Hematopoietic multipotent progenitor cell treated with erythropoietin and hydrocortisone succinate and interleukin-3 and kit ligand, for 4 days (in vitro differentiated cells): ENCODE measurements around the gene UBC.
"Not testable (repeated sequence)": the region's sequence is repeated elsewhere in the genome, so short reads cannot be mapped to it uniquely, and the experiment has no call there.

Experiments
- DNase-seq: peaks from one replicate; pipeline ENCODE4 v3.0.0-alpha.2; 2015

Gene UBC

GRCh38 chr12:124930586-124930985, 16.1 kb upstream of the UBC start:
- DNase-seq: no peak

DNA sequence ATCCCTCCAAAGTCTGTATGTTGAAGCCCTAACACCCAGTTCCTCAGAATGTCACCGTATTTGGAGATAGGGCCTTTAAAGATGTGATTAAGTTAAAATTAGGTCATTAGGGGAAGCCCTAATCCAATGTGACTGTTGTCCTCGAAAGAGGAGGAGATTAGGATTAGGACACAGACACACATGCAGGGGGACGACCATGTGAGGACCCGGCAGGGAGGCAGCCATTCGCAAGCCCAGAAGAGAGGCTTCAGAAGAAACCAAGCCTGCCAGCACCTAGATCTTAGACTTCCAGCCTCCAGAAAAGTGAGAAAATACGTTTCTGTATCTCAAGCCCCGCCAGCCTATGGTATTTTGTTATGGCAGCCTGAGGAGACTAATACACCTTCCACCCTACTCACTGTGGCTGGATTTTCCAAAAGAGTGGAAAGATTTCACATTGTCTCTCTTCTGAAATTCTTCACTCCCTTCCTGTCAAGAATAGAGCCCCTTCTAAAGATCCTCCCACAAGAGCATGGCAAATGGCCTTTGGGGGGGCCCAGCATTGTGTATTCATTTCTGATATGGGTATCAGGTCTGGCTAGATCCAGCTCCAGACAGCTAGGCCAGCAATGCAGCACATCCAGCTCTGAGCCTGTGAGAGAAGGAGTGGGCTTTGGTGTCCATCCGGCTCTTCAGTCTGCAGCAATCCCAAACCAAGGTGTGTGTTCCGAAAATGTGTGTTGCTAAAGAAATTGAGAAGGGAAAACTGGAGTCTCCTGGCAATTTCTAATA, 15.4 kb upstream of the UBC start:
- DNase-seq: no peak

DNA sequence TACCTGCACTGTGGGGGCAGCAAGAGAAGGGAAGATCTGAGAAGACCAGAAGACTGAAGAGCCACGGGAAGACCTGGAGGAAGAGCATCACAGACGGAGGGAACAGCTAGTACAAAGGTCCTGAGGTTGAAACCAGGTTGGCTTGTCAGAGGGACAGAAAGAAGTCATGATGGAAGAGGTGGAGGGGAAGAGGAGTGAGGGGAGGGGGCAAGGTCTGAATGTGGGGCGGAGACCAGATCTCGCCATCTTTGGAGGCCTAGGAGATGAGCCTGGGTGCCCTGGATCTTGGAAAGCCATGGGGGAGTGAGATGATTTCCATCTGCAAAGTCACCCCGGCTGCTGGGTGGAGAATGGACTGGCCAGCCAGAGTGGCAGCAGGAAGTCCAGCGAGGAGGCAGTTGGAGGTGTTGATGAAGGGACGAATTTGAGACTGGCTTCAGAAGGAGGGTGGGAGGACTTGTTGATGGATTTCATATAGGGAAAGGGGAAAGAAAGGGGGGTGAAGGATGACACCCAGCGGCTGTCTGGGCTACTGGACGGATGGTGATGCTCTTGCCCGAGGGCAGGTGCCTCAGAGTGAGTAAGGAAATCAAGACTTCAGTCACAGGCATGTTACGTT, 14.6 kb upstream of the UBC start:
- no peak for DNase-seq

DNA sequence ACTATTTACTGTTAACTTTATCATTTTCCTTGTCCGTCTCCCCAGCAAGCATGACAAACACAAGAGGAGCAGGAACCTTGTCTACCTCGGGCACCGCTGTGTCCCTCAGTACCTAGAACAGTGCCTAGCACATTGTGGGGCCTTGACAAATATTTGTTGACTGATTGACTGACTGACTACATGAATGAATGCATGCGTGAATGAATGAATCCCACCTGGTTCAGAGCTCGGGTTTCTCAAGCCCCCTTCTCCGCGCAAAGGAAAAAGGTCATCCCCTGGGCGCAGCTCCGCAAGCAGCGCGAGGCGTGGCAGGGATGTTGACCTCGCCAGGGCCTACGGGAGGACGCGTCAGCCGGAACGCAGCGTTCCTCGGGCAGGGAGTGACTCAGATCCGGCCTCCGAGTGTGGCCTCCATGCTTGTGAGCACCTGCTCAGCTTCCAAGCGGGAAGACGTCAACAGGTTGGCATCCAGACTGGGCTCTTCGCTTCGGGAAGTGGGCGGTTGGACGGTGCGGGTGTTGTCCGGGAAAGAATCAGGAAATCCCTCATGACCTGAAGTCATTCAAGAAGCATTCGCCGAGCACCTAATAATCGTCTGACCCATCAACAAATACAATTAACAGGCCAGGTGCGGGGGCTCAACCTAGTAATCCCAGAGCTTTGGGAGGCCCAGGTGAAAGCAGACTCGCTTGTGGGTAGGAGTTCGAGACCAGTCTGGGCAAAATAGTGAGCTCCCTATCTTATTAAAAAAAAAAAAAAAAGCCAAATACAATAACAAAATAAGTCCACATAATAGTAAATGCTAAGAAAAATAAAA, 13.9 kb upstream of the UBC start:
- peak; percentile 62 for DNase-seq

DNA sequence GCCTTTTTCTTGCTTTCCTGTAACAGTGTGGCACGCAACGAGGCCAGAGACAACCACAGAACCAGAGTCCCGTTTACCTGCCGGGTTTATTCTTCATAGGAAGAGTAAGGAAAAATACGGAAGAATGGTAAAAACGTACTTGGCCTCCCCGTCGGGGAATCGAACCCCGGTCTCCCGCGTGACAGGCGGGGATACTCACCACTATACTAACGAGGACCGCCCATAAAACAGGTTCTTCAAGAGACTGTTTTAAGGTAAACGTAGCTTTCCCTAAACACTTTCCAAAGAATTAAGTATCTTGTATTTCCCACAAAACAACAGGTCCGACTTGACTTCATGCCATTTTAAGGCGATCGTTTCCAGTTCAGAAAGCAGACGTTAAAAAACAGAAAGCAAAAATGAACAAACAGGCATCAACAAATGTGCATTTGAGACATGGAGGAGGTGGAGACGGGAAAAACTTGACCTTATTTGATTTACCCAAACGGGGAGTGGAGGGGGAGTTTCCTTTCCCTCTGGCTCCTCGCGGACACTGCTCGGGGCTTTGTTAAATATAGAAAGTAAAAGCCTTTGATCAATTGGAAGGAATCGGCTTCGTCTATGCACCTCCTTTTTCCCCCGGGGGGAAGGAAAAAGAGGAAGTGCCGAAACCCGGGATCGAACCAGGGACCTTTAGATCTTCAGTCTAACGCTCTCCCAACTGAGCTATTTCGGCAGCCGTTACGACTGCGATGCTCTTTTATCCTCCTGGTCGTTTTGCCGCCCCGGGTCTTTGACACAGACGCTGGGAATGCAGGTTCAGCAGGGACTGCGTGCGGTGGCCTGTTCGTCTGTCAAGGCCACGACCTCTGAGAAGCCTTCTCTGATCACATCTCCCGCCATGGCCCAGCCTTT, 13.0 kb upstream of the UBC start:
- DNase-seq: peak; percentile 96

GRCh38 chr12:124925782-124926181, 11.3 kb upstream of the UBC start:
- DNase-seq: not testable (repeated sequence)

- no peak for DNase-seq
These were observed 10.7 kb upstream of the UBC start for GRCh38 chr12:124925117-124925516.

- DNase-seq: no peak
These were observed 9.7 kb upstream of the UBC start for GRCh38 chr12:124923905-124924734.

- DNase-seq: peak; percentile 90
These were observed 7.0 kb upstream of the UBC start for GRCh38 chr12:124921200-124922031.

GRCh38 chr12:124920353-124920935, 6.0 kb upstream of the UBC start:
- no peak for DNase-seq

DNA sequence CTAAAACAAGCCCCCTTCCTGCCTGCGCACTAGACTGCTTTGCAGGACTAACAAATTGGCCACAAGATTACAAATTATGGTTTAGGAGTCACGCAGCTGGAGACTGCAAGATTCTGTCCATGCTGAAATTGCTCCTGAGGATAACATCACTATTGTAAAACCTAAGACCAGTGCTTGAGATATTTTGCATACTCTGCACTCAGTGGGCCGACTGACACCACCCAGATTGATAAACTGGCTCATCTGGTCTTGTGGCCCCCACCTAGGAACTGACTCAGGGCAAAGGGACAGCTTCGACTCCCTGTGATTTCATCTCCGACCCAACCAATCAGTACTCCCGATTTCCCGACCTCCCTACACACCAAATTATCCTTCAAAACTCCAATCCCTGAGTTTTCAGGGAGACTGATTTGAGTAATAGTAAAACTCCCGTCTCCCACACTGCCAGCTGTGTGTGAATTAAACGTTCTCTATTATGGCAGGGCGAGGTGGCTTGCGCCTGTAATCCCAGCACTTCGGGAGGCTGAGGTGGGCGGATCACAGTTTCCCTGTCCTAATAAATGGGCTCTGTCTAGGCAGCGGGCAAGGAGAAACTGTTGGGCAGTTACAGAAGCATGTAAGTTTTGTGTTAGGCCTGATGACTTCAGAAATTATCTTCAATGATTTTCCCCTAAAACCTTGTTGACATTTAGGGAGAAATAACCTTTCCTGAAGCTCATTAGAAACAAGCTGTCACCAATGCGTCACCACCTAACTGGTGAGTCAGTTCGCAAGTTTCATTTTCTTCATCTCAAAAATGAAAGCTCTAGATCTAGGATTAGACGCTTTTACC, 5.3 kb upstream of the UBC start:
- DNase-seq: no peak

DNA sequence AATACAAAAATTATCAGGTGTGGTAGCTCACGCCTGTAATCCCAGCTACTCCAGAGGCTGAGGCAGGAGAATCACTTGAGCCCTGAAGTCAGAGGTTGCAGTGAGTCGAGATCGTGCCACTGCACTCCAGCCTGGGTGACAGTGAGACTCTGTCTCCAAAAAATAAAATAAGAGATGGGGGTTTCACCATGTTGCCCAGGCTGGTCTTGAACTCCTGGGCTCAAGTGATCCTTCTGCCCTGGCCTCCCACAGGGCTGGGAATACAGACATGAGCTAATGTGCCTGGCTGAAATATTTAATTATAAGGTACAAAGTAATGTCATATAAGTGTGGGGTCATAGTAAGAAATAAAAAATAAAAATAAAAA, 4.2 kb upstream of the UBC start:
- not testable (repeated sequence) for DNase-seq

DNA sequence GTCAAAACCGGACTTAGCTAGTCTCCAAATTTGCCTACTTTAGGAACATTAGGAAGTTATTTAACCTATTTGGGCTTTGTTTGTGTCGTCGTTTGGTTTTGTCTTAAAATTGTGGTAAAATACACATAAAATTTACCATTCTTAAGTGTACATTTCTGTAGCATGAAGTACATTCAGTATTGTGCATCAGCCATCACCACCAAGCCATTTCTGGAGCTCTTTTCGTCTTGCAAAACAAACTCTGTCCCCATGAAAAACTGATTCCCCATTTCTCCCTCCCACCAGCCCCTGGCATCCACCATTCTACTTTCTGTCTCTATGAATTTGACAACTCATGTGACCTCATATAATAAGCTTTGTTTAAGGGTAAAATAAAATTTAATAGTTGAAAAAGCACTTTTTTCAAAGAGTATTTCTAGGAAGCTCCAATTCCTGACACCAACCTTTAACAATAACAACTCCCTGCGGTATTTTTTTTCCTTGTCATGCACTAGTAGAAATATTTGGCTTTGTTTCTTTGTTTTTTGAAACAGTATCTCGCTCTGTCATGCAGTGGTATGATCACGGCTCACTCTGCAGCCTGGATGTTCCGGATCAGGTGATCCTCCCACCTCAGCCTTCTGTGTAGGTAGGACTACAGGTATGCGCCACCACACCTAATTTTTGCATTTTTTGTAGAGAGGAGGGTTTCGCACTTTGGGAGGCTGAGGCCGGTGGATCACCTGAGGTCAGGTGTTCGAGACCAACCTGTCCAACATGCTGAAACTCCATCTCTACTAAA, 3.6 kb upstream of the UBC start:
- DNase-seq: no peak

DNA sequence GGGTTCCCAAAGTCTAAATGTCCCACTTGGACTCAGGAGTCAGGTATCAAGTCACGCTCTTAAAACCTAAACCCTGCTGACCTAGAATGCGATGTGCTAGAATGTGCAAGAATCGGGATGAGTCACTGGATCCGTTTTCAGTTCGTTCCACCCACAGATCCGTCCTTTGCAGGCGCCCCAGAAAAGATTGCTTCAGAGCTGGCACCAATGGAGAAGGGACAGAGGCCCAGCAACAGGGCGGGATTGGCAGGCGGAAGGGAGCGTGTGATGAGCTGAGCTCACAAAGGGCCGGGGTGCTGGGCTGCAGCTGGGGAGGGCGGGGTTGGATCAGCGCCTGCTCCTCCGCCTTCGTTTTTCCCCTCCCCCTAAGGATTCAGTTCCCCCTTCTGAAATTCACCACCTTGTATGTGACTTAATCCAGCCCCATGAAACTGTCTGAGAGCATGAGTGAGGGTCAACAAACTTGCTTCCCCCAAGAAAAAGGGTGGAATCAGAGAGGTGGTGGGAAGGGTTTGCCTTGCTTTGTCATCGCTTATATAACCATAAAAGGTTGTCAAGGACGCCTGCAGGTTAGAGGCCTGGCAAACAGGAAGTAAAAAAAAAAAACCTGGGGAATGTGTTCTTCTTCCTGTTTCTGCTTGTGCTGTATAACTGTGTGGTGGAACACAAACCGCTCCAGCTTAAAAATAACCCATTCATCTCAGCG, 2.8 kb upstream of the UBC start:
- peak; percentile 100 for DNase-seq

- peak; percentile 84 for DNase-seq
These were observed 2.1 kb upstream of the UBC start for GRCh38 chr12:124916374-124917134.

DNA sequence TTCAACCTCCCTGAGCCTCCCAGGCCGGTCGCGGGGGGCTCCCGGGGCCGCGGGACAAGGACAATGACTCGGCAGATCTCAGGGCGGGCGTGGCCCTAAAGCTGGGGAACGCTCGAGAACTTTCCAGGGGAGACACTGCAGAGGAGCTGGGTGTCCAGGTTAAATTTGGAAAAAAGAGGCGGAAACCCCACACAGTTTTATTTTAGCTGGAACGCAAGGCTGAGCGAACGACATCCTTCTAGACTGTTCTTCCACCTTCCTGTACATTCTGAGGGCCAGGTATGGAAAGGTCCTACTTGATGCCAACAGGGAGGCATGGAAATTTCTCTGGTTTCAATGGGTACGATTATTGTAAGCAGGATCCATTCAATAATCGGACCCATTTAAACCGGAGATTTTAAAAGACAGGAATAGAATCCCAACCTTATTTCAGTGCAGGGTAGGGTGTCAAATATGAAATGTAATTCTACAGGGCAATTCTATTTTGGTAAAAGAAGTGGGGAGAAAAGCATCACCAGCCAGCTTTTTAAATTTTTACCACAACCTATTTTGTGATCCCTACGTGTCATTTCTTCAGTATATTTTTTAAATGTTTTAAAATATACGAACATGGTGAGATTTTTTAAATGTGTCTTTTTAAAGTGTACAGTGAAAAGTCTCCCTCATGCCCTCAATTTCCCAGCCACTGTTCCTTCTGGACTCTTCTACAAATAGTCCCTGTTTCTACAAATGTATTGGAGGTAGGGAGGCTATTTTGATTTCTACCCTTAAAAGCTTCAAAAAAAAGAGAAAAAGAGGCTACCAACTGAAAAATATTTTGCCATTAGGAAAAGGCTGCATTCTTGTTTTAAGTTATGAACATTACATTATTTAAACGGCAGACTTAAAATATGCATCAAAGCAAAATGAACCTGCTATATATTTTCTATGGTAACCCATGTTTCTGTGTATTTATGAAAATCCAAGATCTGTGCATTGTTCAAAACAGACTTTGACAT, 1.1 kb upstream of the UBC start:
- peak; percentile 79 for DNase-seq
